SW480 (cell line): ENCODE measurements around the gene GATB.

Experiments used
- DNase-seq: peaks from one replicate; pipeline ENCODE4 v3.0.0-alpha.2; 2016; ENCODE audit warnings: low spot score

The GATB gene

GRCh38 chr4:151729731-151730559, 30.9 kb downstream of the GATB start:
- peak; percentile 80 for DNase-seq

GRCh38 chr4:151728679-151729078, 32.1 kb downstream of the GATB start:
- DNase-seq = no peak

GRCh38 chr4:151728006-151728405, 32.8 kb downstream of the GATB start:
- DNase-seq = no peak

- DNase-seq = no peak
These were observed 33.4 kb downstream of the GATB start for GRCh38 chr4:151727365-151727764.

GRCh38 chr4:151725087-151725486, 35.7 kb downstream of the GATB start:
- no peak for DNase-seq

- DNase-seq = no peak
These were observed 38.9 kb downstream of the GATB start for GRCh38 chr4:151721916-151722315.

GRCh38 chr4:151721466-151721865, 39.3 kb downstream of the GATB start:
- no peak for DNase-seq

GRCh38 chr4:151719956-151720334, 40.9 kb downstream of the GATB start:
- DNase-seq = no peak

GRCh38 chr4:151718984-151719955, 41.5 kb downstream of the GATB start:
- DNase-seq = no peak

- DNase-seq = no peak
These were observed 42.7 kb downstream of the GATB start for GRCh38 chr4:151717909-151718628.

- no peak for DNase-seq
These were observed 43.5 kb downstream of the GATB start for GRCh38 chr4:151717314-151717713.

- DNase-seq = no peak
These were observed 44.5 kb downstream of the GATB start for GRCh38 chr4:151716324-151716723.

- DNase-seq = no peak
These were observed 44.9 kb downstream of the GATB start for GRCh38 chr4:151715881-151716280.

GRCh38 chr4:151712777-151713176, 48.0 kb downstream of the GATB start:
- DNase-seq = no peak

GRCh38 chr4:151711646-151712045, 49.2 kb downstream of the GATB start:
- DNase-seq = no peak

GRCh38 chr4:151709587-151709986, 51.2 kb downstream of the GATB start:
- no peak for DNase-seq

GRCh38 chr4:151709071-151709470, 51.7 kb downstream of the GATB start:
- no peak for DNase-seq

GRCh38 chr4:151708100-151708499, 52.7 kb downstream of the GATB start:
- DNase-seq = no peak

- no peak for DNase-seq
These were observed 57.4 kb downstream of the GATB start for GRCh38 chr4:151703401-151703800.

GRCh38 chr4:151702256-151702655, 58.6 kb downstream of the GATB start:
- DNase-seq = no peak

GRCh38 chr4:151700566-151701316, 60.1 kb downstream of the GATB start:
- no peak for DNase-seq

- DNase-seq = no peak
These were observed 62.6 kb downstream of the GATB start for GRCh38 chr4:151698213-151698612.
